HuH-7.5 (cell line): ENCODE measurements around the gene BACH2.
"Not testable (repeated sequence)": the region's sequence is repeated elsewhere in the genome, so short reads cannot be mapped to it uniquely, and the experiment has no call there.

Source experiments
- DNase-seq: peaks from one replicate; pipeline ENCODE4 v3.0.0; 2011; ENCODE audit warnings: low spot score

Gene BACH2

GRCh38 chr6:90183587-90184333, 112.9 kb downstream of the BACH2 start:
- DNase-seq, result no peak

- DNase-seq, result no peak
Measured at GRCh38 chr6:90180526-90180925, 116.1 kb downstream of the BACH2 start.

- no peak for DNase-seq
Measured at GRCh38 chr6:90179190-90180169, 117.2 kb downstream of the BACH2 start.

- DNase-seq, result no peak
Measured at GRCh38 chr6:90178384-90178855, 118.2 kb downstream of the BACH2 start.

GRCh38 chr6:90177544-90178383, 118.9 kb downstream of the BACH2 start:
- no peak for DNase-seq

- DNase-seq, result no peak
Measured at GRCh38 chr6:90175627-90176538, 120.8 kb downstream of the BACH2 start.

GRCh38 chr6:90173262-90173925, 123.2 kb downstream of the BACH2 start:
- no peak for DNase-seq

- no peak for DNase-seq
Measured at GRCh38 chr6:90170601-90171000, 126.0 kb downstream of the BACH2 start.

GRCh38 chr6:90169374-90169773, 127.3 kb downstream of the BACH2 start:
- no peak for DNase-seq

- no peak for DNase-seq
Measured at GRCh38 chr6:90168693-90169131, 127.9 kb downstream of the BACH2 start.

GRCh38 chr6:90167514-90168379, 128.9 kb downstream of the BACH2 start:
- no peak for DNase-seq

GRCh38 chr6:90166155-90166924, 130.3 kb downstream of the BACH2 start:
- not testable (repeated sequence) for DNase-seq

- DNase-seq, result no peak
Measured at GRCh38 chr6:90162648-90163387, 133.8 kb downstream of the BACH2 start.

- no peak for DNase-seq
Measured at GRCh38 chr6:90160013-90160412, 136.6 kb downstream of the BACH2 start.

GRCh38 chr6:90159452-90159851, 137.2 kb downstream of the BACH2 start:
- DNase-seq, result no peak

GRCh38 chr6:90158936-90159335, 137.7 kb downstream of the BACH2 start:
- DNase-seq, result no peak

- no peak for DNase-seq
Measured at GRCh38 chr6:90157441-90157840, 139.2 kb downstream of the BACH2 start.

- no peak for DNase-seq
Measured at GRCh38 chr6:90156861-90157260, 139.8 kb downstream of the BACH2 start.
